Type B pancreatic cell (in vitro differentiated cells): ENCODE results near the gene DLGAP4. TPM values are rescaled to one million over a fixed set of nuclear protein-coding genes. Genes with fewer than 3 reads are reported as not detected.

Experiments used
- DNase-seq: peaks from one replicate; pipeline ENCODE4 v3.0.0; 2021; ENCODE audit warnings: mixed read lengths; ENCODE audit not compliant: unreplicated experiment; ENCODE audit errors: extremely low spot score
- H3K27ac Mint-ChIP-seq: 2 replicates; pipeline ENCODE4 v1.8.0; 2021; ENCODE audit warnings: mild to moderate bottlenecking, mixed read lengths
- H3K27me3 Mint-ChIP-seq: 2 replicates; pipeline ENCODE4 v1.8.0; 2021; ENCODE audit warnings: mixed read lengths
- H3K36me3 Mint-ChIP-seq: 2 replicates; pipeline ENCODE4 v1.8.0; 2021; ENCODE audit warnings: mixed read lengths
- H3K4me1 Mint-ChIP-seq: one replicate; pipeline ENCODE4 v1.8.0; 2021; ENCODE audit warnings: mixed read lengths; ENCODE audit not compliant: unreplicated experiment
- H3K4me3 Mint-ChIP-seq: 2 replicates; pipeline ENCODE4 v1.8.0; 2021; ENCODE audit warnings: mild to moderate bottlenecking, mixed read lengths
- H3K9me3 Mint-ChIP-seq: 2 replicates; pipeline ENCODE4 v1.8.0; 2021; ENCODE audit warnings: mixed read lengths
- total RNA-seq: library from RNA; stranded (reverse); gene quantifications from 2 replicates; pipeline ENCODE4 v1.2.1, GENCODE V29; 2021; ENCODE audit warnings: low replicate concordance
- TF ChIP-seq, protein P1 (sequence below): fragments of 200-600 bp; sonication (generic); conservative IDR thresholded peaks from 2 replicates; pipeline ENCODE4 v1.5.0; 2021; ENCODE audit warnings: antibody characterized with exemption, mild to moderate bottlenecking

Gene DLGAP4
- total RNA-seq, 1 donor from 2014 or later, result 78.0 TPM

DNA sequence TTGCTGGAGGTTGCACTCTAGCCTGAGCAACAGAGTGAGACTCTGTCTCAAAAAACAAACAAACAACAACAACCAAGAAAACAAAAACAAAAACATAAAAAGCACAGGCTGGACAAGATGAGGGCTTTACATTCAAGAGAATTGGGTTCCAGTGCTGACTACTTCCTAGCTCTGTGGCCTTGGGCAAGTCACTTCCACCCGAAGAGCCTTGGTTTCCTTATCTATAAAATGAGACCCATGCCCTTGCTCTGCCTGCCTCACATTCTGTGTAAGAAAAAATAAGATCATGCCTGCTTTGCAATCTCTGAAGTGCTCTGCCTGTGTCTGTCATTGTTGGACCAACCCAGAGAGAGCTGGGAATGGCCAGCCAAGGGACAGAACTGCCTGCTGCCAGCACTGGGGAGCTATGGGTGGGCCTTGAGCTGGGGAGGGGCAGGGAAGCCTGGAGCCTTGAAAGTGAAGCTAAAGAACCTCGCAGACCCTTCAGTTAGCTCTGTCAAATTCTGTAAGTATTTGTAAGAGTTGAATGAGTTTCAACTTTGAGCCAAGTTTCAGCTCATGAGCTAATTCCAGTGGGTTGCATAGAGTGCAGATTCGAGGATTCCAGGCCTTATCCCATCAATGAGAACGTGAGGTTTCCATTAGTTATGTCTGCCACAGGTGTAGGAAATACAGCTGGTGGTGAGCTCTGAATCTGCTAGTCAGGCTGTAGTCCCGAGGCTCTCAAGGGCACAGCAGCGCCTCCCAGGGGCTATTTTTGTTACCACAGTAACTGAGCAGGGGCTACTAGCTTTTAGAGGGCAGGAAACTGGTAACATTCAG, 93.2 kb downstream of the DLGAP4 start:
- H3K9me3 Mint-ChIP-seq, result no peaks in the 10 kb centered on the region
- TF ChIP-seq, protein P1, sequence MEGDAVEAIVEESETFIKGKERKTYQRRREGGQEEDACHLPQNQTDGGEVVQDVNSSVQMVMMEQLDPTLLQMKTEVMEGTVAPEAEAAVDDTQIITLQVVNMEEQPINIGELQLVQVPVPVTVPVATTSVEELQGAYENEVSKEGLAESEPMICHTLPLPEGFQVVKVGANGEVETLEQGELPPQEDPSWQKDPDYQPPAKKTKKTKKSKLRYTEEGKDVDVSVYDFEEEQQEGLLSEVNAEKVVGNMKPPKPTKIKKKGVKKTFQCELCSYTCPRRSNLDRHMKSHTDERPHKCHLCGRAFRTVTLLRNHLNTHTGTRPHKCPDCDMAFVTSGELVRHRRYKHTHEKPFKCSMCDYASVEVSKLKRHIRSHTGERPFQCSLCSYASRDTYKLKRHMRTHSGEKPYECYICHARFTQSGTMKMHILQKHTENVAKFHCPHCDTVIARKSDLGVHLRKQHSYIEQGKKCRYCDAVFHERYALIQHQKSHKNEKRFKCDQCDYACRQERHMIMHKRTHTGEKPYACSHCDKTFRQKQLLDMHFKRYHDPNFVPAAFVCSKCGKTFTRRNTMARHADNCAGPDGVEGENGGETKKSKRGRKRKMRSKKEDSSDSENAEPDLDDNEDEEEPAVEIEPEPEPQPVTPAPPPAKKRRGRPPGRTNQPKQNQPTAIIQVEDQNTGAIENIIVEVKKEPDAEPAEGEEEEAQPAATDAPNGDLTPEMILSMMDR, result peak; percentile 71
- no peaks in the 10 kb centered on the region for H3K36me3 Mint-ChIP-seq
- H3K4me1 Mint-ChIP-seq, result peaks cover 15% of the 10 kb centered on the region
- peaks cover 34% of the 10 kb centered on the region for H3K27me3 Mint-ChIP-seq
- no peak overlapping the region for H3K27ac Mint-ChIP-seq
- DNase-seq, result no peak
- no peak overlapping the region for H3K4me3 Mint-ChIP-seq

DNA sequence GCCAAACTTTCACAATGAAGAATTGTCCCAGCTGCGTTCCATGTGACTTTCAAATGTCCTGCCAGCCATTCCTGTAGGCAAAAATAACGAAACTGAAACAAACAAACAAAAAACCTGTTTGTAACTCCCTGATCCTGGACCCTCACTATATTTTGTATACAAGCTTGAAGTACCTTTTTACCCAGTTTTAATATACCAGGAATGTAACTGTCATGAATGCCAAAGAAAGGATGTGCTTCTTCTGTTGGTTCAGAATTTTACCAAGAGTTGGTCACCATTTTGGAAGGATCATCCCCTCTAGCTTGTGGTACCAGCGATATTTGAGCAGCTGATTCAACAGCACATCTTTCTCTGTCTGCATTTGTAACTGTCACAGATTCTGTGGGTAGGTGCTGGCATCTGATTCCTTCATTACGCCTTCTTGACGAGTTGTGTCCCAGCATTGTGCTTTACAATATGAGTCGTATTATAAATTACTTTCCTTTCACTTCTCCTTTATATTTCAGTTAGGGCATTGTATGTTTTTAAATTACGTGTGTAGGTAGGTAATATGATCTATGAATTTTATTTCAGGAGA, 93.9 kb downstream of the DLGAP4 start:
- H3K27ac Mint-ChIP-seq, result no peak overlapping the region
- H3K4me1 Mint-ChIP-seq, result peaks cover 11% of the 10 kb centered on the region
- no peaks in the 10 kb centered on the region for H3K9me3 Mint-ChIP-seq
- H3K4me3 Mint-ChIP-seq, result no peak overlapping the region
- peaks cover 31% of the 10 kb centered on the region for H3K27me3 Mint-ChIP-seq
- H3K36me3 Mint-ChIP-seq, result no peaks in the 10 kb centered on the region
- no peak for DNase-seq
- TF ChIP-seq, protein P1, result no peak

DNA sequence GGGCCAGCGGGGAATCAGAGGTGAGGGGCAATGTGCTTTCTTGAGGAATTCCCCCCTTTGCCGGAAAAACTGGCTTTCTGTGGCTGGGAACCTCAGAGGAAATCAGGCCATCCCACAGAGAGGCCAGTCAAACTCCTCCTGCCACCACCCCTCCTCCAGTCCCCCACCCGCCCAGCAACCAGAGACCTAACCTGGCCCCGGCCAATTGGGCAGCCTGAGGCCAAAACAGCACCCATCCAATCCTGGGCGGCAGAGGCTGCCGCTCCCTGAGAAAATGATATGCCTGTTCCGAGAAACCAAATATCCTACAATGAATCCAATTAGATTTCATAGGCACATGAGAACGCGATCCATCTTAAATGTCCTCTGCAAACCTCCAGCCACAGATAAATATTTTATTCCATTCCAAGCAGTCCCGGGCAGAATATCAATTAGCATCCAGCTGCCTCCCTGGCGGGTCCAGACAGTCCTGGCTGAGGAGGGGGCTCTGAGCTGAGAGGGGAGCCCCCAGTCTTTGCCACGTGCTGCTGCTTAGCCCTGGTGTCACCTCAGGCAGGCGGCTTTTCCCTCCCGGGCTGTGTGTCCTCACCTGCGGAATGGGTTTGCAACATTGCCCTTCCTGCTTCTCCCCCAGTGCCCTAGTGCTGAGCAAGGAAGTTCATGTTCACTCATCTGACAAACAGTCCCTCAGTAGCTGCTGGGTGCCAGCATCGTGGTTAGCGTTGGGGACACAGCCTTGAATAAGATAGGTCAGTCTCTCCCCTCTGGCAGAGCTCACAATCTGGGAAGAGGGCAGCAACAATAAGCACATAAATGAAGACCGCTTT, 95.0 kb downstream of the DLGAP4 start:
- H3K4me3 Mint-ChIP-seq, result no peak overlapping the region
- H3K4me1 Mint-ChIP-seq, result peaks cover 10% of the 10 kb centered on the region
- no peaks in the 10 kb centered on the region for H3K9me3 Mint-ChIP-seq
- TF ChIP-seq, protein P1, result no peak
- H3K36me3 Mint-ChIP-seq, result no peaks in the 10 kb centered on the region
- no peak for DNase-seq
- peaks cover 30% of the 10 kb centered on the region for H3K27me3 Mint-ChIP-seq
- no peak overlapping the region for H3K27ac Mint-ChIP-seq

DNA sequence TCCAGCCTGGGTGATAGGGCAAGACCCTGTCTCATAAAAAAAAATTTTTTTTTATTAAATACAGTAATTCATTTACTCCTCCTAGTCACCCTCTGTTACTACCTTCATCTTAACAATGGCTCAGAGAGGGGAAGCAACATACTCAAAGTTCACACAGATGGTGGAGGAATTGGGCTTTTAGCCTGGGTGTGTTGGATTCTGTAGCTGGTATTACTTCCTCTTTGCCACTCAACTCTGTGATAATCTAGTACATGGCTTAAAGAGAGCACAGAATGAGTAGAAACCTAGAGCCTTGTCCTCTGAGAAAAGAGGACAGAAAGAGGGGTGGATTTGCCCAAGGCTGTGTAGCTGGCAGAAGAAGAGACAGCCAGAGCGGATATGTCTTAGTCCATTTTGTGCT, 96.6 kb downstream of the DLGAP4 start:
- peaks cover 10% of the 10 kb centered on the region for H3K4me1 Mint-ChIP-seq
- TF ChIP-seq, protein P1, result no peak
- H3K27me3 Mint-ChIP-seq, result peaks cover 30% of the 10 kb centered on the region
- no peak overlapping the region for H3K4me3 Mint-ChIP-seq
- H3K36me3 Mint-ChIP-seq, result no peaks in the 10 kb centered on the region
- no peaks in the 10 kb centered on the region for H3K9me3 Mint-ChIP-seq
- H3K27ac Mint-ChIP-seq, result no peak overlapping the region
- DNase-seq, result no peak

DNA sequence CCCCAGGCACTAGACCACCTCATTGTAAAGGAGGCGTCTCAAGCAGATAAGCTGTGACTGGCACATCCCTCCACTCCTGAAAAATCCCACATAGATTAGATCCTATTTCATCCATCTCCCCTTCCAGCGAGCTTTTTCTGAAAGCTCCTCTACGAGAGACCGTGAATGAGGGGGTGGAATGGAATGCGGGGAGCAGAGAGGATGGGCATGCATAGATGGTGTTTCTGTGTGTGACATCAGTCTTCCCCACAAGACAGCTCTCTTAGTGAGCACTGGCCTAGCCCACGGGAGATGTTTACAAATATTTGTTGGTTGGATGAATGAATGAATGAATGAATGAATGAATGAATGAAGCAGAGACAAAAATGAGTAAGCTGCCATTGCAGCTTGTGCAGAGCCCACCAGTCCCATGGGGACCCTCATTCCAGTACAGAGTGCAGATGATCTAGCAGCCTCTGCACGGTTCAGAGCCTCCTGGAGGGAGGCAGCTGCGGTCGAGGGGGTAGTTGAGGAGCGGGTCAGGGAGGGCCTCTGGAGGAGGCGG, 98.4 kb downstream of the DLGAP4 start:
- peaks cover 14% of the 10 kb centered on the region for H3K4me1 Mint-ChIP-seq

More for the DNA sequence above, 98.4 kb downstream of the DLGAP4 start:
- TF ChIP-seq, protein P1, result no peak
- Mint-ChIP-seq H3K27ac (no peak overlapping the region), H3K4me3 (no peak overlapping the region), H3K27me3 (peaks cover 28% of the 10 kb centered on the region), H3K36me3 (no peaks in the 10 kb centered on the region), H3K9me3 (no peaks in the 10 kb centered on the region)
- DNase-seq, result no peak
